ENCODE measurements around the gene GNAS-AS1. TPM values are rescaled to one million over a fixed set of nuclear protein-coding genes. Genes with fewer than 3 reads are reported as not detected.
"Not testable (repeated sequence)": the region's sequence is repeated elsewhere in the genome, so short reads cannot be mapped to it uniquely, and the experiment has no call there.

The GNAS-AS1 gene
- total RNA-seq, 4 donors from 2014 or later = 0.55 to 1.1 TPM; not detected in 2

DNA sequence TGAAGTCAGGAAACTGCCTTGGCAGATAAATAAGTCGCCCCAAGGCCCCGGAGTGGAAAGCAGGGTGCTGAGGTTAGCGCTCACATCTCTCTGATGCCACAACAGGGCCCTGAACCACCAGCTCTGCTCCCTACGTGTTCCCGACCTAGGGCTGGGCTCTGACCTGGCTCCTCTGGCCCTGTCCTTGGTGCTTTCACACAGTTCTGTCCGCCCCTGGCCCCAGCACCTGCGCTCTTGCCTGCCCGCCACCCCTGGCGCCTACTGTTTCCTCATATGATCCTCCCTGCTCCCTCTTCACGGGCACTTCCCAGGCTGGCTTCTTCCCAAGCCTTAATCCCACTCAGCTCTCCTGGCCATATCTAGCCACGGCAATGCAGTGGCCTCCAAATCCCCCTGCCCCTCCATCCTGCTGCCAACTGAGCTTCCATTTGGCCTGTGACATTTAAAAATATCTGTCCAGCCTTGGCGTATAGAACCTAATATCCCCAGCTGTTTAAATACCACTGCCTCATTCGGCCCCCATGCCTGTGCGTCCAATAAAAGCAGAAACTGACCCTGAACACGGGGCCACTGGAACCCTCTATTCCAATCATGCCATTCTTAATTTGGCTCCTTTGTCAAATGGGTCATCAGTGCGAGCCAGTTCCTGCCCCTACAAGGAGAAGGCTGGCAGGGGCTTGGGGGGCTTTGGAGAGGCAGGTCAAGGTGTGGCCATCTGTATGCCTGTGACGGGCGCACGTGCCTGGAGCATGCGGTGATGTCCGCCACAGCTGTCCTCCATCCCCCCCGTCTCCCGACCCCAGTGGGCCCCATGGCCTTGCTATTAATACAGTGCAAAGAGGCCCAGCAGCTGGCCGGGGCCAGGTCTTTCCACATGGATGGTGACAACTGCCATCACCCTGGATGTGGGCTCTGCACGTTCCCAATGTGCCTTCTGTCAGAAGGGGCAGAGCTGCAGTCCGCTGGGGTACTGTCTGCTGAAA, 27.7 kb downstream of the GNAS-AS1 start:
- no peak for TF ChIP-seq POLR2A (IDR thresholded peaks at IDR 0.05)
- TF ChIP-seq, protein P1, sequence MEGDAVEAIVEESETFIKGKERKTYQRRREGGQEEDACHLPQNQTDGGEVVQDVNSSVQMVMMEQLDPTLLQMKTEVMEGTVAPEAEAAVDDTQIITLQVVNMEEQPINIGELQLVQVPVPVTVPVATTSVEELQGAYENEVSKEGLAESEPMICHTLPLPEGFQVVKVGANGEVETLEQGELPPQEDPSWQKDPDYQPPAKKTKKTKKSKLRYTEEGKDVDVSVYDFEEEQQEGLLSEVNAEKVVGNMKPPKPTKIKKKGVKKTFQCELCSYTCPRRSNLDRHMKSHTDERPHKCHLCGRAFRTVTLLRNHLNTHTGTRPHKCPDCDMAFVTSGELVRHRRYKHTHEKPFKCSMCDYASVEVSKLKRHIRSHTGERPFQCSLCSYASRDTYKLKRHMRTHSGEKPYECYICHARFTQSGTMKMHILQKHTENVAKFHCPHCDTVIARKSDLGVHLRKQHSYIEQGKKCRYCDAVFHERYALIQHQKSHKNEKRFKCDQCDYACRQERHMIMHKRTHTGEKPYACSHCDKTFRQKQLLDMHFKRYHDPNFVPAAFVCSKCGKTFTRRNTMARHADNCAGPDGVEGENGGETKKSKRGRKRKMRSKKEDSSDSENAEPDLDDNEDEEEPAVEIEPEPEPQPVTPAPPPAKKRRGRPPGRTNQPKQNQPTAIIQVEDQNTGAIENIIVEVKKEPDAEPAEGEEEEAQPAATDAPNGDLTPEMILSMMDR (IDR thresholded peaks at IDR 0.05) = no peak
- no peak for TF ChIP-seq POLR2AphosphoS5 (IDR thresholded peaks at IDR 0.05)
- TF ChIP-seq EP300 (IDR thresholded peaks at IDR 0.05; ENCODE audit: low read depth) = no peak
- H3K9me3 ChIP-seq = no peaks in the 10 kb centered on the region
- no peak overlapping the region for H3K4me3 ChIP-seq
- H3K27me3 ChIP-seq = no peaks in the 10 kb centered on the region
- intact Hi-C loops (cut with DNase I; ENCODE audit: low total_unique reads) (no loop called here), in situ Hi-C loops (cut with MboI; ENCODE audit: low pct_ligation_motif_present in 1 of 4, low pct_unique_long_range_greater_than_20kb in 1 of 4, low sequenced_read_pairs in 3 of 4) (no loop called here)
- WGBS, 2 donors (ENCODE audit: low coverage in 1 of 2) = 76 to 93% methylated on average over 3 to 26 of the region's 26 CpGs
- no peaks in the 10 kb centered on the region for H3K4me1 ChIP-seq
- no peak overlapping the region for H3K27ac ChIP-seq
- DNase-seq = no peak
- H3K36me3 ChIP-seq = no peaks in the 10 kb centered on the region

DNA sequence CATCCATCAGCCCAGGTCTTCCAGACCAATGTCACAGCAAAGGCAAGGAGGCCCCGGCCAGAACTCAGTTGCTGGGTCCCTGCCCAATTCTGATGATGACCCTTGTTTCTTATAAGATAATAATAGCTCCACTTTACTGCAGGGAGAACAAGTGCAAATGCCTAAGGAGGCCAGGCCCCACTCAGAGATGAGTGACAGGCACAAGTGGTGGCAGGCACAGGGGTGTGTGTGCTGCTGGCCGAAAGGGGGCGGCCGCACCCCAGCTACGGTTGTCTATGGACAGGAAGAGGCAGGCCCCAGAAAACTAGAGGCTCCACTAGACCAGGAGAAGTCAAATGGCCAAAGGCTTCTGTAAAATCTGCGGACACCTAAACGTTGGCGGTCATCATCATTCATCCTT, 28.6 kb downstream of the GNAS-AS1 start:
- no peak for DNase-seq
- in situ Hi-C loops (cut with MboI; ENCODE audit: low pct_ligation_motif_present in 1 of 4, low pct_unique_long_range_greater_than_20kb in 1 of 4, low sequenced_read_pairs in 3 of 4) = no loop called here
- Histone ChIP-seq H3K4me3 (no peak overlapping the region), H3K9me3 (no peaks in the 10 kb centered on the region), H3K27me3 (no peaks in the 10 kb centered on the region), H3K36me3 (no peaks in the 10 kb centered on the region), H3K27ac (no peak overlapping the region), H3K4me1 (no peaks in the 10 kb centered on the region)
- 80% methylated on average over 8 of the region's 8 CpGs; no CpG with 5 or more reads in 1 of the 2 donors for WGBS, 2 donors (ENCODE audit: low coverage in 1 of 2)
- TF ChIP-seq EP300 (IDR thresholded peaks at IDR 0.05; ENCODE audit: low read depth) = no peak
- TF ChIP-seq, protein P1 (IDR thresholded peaks at IDR 0.05) = no peak
- TF ChIP-seq POLR2A (IDR thresholded peaks at IDR 0.05) = no peak
- no peak for TF ChIP-seq POLR2AphosphoS5 (IDR thresholded peaks at IDR 0.05)
- intact Hi-C loops (cut with DNase I; ENCODE audit: low total_unique reads) = no loop called here

DNA sequence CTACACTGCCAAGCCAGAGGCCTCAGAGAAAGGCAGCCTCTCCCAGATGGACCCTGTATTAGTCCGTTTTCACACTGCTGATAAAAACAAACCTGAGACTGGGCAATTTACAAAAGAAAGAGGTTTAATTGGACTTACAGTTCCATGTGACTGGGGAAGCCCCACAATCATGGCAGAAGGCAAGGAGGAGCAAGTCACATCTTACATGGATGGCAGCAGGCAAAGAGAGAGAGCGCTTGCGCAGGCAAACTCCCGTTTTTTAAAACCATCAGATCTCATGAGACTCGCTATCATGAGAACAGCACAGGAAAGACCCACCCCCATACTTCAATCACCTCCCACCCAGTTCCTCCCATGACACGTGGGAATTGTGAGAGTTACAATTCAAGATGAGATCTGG, 30.2 kb downstream of the GNAS-AS1 start:
- H3K4me3 ChIP-seq; H3K36me3 ChIP-seq; H3K27me3 ChIP-seq; H3K4me1 ChIP-seq; H3K9me3 ChIP-seq; DNase-seq; intact Hi-C loops (cut with DNase I; ENCODE audit: low total_unique reads); H3K27ac ChIP-seq; in situ Hi-C loops (cut with MboI; ENCODE audit: low pct_ligation_motif_present in 1 of 4, low pct_unique_long_range_greater_than_20kb in 1 of 4, low sequenced_read_pairs in 3 of 4): not testable (repeated sequence)
- 87 to 94% methylated on average over 4 to 6 of the region's 6 CpGs for WGBS, 2 donors (ENCODE audit: low coverage in 1 of 2)

DNA sequence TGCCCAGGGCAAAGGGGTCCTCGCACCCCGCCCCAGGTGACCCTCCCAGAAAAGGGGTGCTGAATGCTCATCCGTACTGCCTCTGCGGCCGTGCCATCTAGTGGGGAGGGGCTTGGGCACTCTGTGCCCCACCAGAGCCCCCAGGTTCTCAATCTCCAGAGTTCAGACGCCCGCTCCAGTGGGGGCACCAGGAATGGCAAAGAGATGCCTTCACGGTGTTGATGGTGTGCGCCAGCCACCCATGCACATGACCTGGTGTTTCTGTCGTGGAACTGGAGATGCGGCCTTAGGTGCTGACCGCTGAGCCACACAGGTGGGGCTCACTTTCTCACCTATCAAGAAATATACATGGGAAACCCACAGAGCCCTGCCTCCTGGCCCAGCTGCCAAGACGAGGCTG, 30.8 kb downstream of the GNAS-AS1 start:
- Histone ChIP-seq H3K27me3 (no peaks in the 10 kb centered on the region), H3K27ac (no peak overlapping the region), H3K9me3 (no peaks in the 10 kb centered on the region), H3K36me3 (no peaks in the 10 kb centered on the region), H3K4me3 (no peak overlapping the region), H3K4me1 (no peaks in the 10 kb centered on the region)
- no peak for DNase-seq
- intact Hi-C loops (cut with DNase I; ENCODE audit: low total_unique reads) = no loop called here
- WGBS, 2 donors (ENCODE audit: low coverage in 1 of 2) = 91% methylated on average over 13 of the region's 13 CpGs; no CpG with 5 or more reads in 1 of the 2 donors
- TF ChIP-seq POLR2AphosphoS5 (IDR thresholded peaks at IDR 0.05) (no peak), POLR2A (IDR thresholded peaks at IDR 0.05) (no peak), EP300 (IDR thresholded peaks at IDR 0.05; ENCODE audit: low read depth) (no peak)
- TF ChIP-seq, protein P1 (IDR thresholded peaks at IDR 0.05) = no peak
- in situ Hi-C loops (cut with MboI; ENCODE audit: low pct_ligation_motif_present in 1 of 4, low pct_unique_long_range_greater_than_20kb in 1 of 4, low sequenced_read_pairs in 3 of 4) = no loop called here

All from transverse colon (tissue), 4 donors.